IMR-90 (cell line): ENCODE measurements around the gene CFAP161. TPM values are rescaled to one million over a fixed set of nuclear protein-coding genes. Genes with fewer than 3 reads are reported as not detected.

Experiments used
- ATAC-seq: fragments of 200-7000 bp; cut with Tn5 transposase; 2 replicates; pipeline ENCODE4 v1.9.1; 2020; ENCODE audit warnings: low read depth, mild to moderate bottlenecking, moderate library complexity
- BruUV-seq: library from RNA; stranded (reverse); fragments of 400-500 nt; replicated peaks from 2 replicates; lab custom pipeline; 2021; lab: Mats Ljungman, UMichigan
- CTCF ChIA-PET: fragments of 300-600 bp; formaldehyde crosslinking; extraction: SDS; loops from one replicate; lab custom pipeline; 2021; ENCODE audit warnings: antibody characterized with exemption; lab: Yijun Ruan, JAX
- POLR2A ChIA-PET: fragments of 300-600 bp; sonication (Branson Sonifier 250); formaldehyde crosslinking; loops from one replicate; lab custom pipeline; 2022; ENCODE audit warnings: antibody characterized with exemption; ENCODE audit not compliant: unreplicated experiment; lab: Charles Lee
- DNase-seq: peaks from one replicate; pipeline ENCODE4 v3.0.0; 2013
- H2AFZ ChIP-seq: replicated peaks from 2 replicates; pipeline ENCODE3; 2013; ENCODE audit warnings: low read length, mild to moderate bottlenecking; ENCODE audit not compliant: poor library complexity
- H2AK5ac ChIP-seq: 2 replicates; pipeline ENCODE4 v1.6.1; 2013; ENCODE audit warnings: low read depth, low read length, inconsistent platforms
- H2AK9ac ChIP-seq: replicated peaks from 2 replicates; pipeline ENCODE3; 2013; ENCODE audit warnings: mild to moderate bottlenecking, low read depth, low read length, moderate library complexity; ENCODE audit not compliant: poor library complexity
- H2BK120ac ChIP-seq: 2 replicates; pipeline ENCODE4 v1.6.1; 2013; ENCODE audit warnings: low read depth, low read length, inconsistent platforms
- H2BK15ac ChIP-seq: 3 replicates; pipeline ENCODE4 v1.6.1; 2013; ENCODE audit warnings: low read depth, low read length, inconsistent platforms
- H2BK20ac ChIP-seq: 2 replicates; pipeline ENCODE4 v1.6.1; 2013; ENCODE audit warnings: low read depth, mild to moderate bottlenecking, inconsistent platforms, low read length, moderate library complexity
- H2BK5ac ChIP-seq: 2 replicates; pipeline ENCODE4 v1.6.1; 2013; ENCODE audit warnings: mild to moderate bottlenecking, low read depth, low read length, inconsistent platforms; ENCODE audit not compliant: poor library complexity, severe bottlenecking
- H3K14ac ChIP-seq: replicated peaks from 2 replicates; pipeline ENCODE4 v1.6.1; 2013; ENCODE audit warnings: low read depth, low read length, inconsistent platforms
- H3K18ac ChIP-seq: 2 replicates; pipeline ENCODE4 v1.6.1; 2013; ENCODE audit warnings: low read depth, low read length, control low read depth
- H3K23ac ChIP-seq: 2 replicates; pipeline ENCODE4 v1.6.1; 2013; ENCODE audit warnings: low read depth, low read length, inconsistent platforms
- H3K27ac ChIP-seq: 2 replicates; pipeline ENCODE4 v1.5.1; 2013; ENCODE audit warnings: mild to moderate bottlenecking, control low read depth, low read length; ENCODE audit not compliant: insufficient read depth
- H3K27me3 ChIP-seq: 2 replicates; pipeline ENCODE4 v1.6.1; 2013; ENCODE audit warnings: low read length; ENCODE audit not compliant: control insufficient read depth, insufficient read depth
- H3K36me3 ChIP-seq: 2 replicates; pipeline ENCODE4 v1.6.1; 2013; ENCODE audit warnings: low read length, mixed read lengths; ENCODE audit not compliant: control insufficient read depth, insufficient read depth
- H3K4ac ChIP-seq: 2 replicates; pipeline ENCODE4 v1.6.1; 2013; ENCODE audit warnings: low read depth, low read length, inconsistent platforms
- H3K4me1 ChIP-seq: 2 replicates; pipeline ENCODE4 v1.6.1; 2013; ENCODE audit warnings: low read length, mixed read lengths; ENCODE audit not compliant: control insufficient read depth, insufficient read depth
- H3K4me2 ChIP-seq: 2 replicates; pipeline ENCODE4 v1.6.1; 2013; ENCODE audit warnings: low read depth, mild to moderate bottlenecking, control low read depth, low read length, moderate library complexity
- H3K4me3 ChIP-seq: 2 replicates; pipeline ENCODE4 v1.5.1; 2013; ENCODE audit warnings: low read depth, mild to moderate bottlenecking, control low read depth, low read length, moderate library complexity; ENCODE audit not compliant: insufficient read depth
- H3K56ac ChIP-seq: 2 replicates; pipeline ENCODE4 v1.6.1; 2013; ENCODE audit warnings: low read length, inconsistent platforms; ENCODE audit not compliant: insufficient read depth; ENCODE audit errors: extremely low read depth
- H3K79me1 ChIP-seq, 2 experiments: 2 replicates each; pipeline ENCODE4 v1.6.1; 2013; ENCODE audit warnings: low read length in 2 of 2, inconsistent platforms in 1 of 2, low read depth in 1 of 2
- H3K9ac ChIP-seq: 2 replicates; pipeline ENCODE4 v1.6.1; 2013; ENCODE audit warnings: low read depth, low read length, control low read depth
- H3K9me1 ChIP-seq: 2 replicates; pipeline ENCODE4 v1.6.1; 2013; ENCODE audit warnings: low read length, inconsistent platforms; ENCODE audit not compliant: insufficient read depth
- H3K9me3 ChIP-seq: 2 replicates; pipeline ENCODE4 v1.6.1; 2013; ENCODE audit warnings: low read length; ENCODE audit not compliant: control insufficient read depth, insufficient read depth
- H4K20me1 ChIP-seq: 2 replicates; pipeline ENCODE4 v1.6.1; 2013; ENCODE audit warnings: low read length, inconsistent platforms; ENCODE audit not compliant: insufficient read depth
- H4K5ac ChIP-seq: 2 replicates; pipeline ENCODE4 v1.6.1; 2013; ENCODE audit warnings: mild to moderate bottlenecking, low read depth, low read length, control low read depth
- H4K8ac ChIP-seq, 2 experiments: 2 replicates each; pipeline ENCODE4 v1.6.1; 2013; ENCODE audit warnings: low read depth in 2 of 2, low read length in 2 of 2, control low read depth in 1 of 2, inconsistent platforms in 1 of 2
- H4K91ac ChIP-seq: 2 replicates; pipeline ENCODE4 v1.6.1; 2013; ENCODE audit warnings: low read depth, low read length, inconsistent platforms; ENCODE audit not compliant: insufficient read depth
- BHLHE40 ChIP-seq: fragments of 150-350 bp; IDR thresholded peaks from 2 replicates; pipeline ENCODE4 v1.6.1; 2016; ENCODE audit warnings: mild to moderate bottlenecking, low read depth, low read length
- CEBPB ChIP-seq: IDR thresholded peaks from 2 replicates; pipeline ENCODE4 v1.6.1; 2012; ENCODE audit warnings: low read depth, low read length, improper control_type of control experiment
- CTCF ChIP-seq: conservative IDR thresholded peaks from 2 replicates; pipeline ENCODE4 v1.5.1; 2012; ENCODE audit warnings: mild to moderate bottlenecking, low read depth, low read length, improper control_type of control experiment
- ELK1 ChIP-seq: fragments of 150-350 bp; IDR thresholded peaks from 2 replicates; pipeline ENCODE4 v1.6.1; 2016; ENCODE audit warnings: low read depth, mild to moderate bottlenecking, low read length, moderate library complexity, borderline replicate concordance
- FOS ChIP-seq: fragments of 150-350 bp; IDR thresholded peaks from 2 replicates; pipeline ENCODE4 v1.6.1; 2016; ENCODE audit warnings: low read depth, low read length
- MAFK ChIP-seq: IDR thresholded peaks from 2 replicates; pipeline ENCODE4 v1.6.1; 2012; ENCODE audit warnings: low read depth, low read length, improper control_type of control experiment
- MAZ ChIP-seq: IDR thresholded peaks from 2 replicates; pipeline ENCODE4 v1.6.1; 2012; ENCODE audit warnings: low read depth, mild to moderate bottlenecking, low read length, improper control_type of control experiment, moderate library complexity, borderline replicate concordance
- POLR2A ChIP-seq: IDR thresholded peaks from 2 replicates; pipeline ENCODE4 v1.6.1; 2012; ENCODE audit warnings: mild to moderate bottlenecking, low read depth, low read length
- RCOR1 ChIP-seq: IDR thresholded peaks from 2 replicates; pipeline ENCODE4 v1.6.1; 2012; ENCODE audit warnings: mild to moderate bottlenecking, low read length, improper control_type of control experiment; ENCODE audit not compliant: insufficient replicate concordance
- RFX5 ChIP-seq: IDR thresholded peaks from 2 replicates; pipeline ENCODE4 v1.8.0; 2012; ENCODE audit warnings: low read depth, mild to moderate bottlenecking, low read length, moderate library complexity
- SMC3 ChIP-seq: fragments of 150-350 bp; IDR thresholded peaks from 2 replicates; pipeline ENCODE4 v1.6.1; 2016; ENCODE audit warnings: low read depth, mild to moderate bottlenecking, antibody characterized with exemption, low read length, moderate library complexity
- WGBS, 2 experiments: methylation state at CpG; one replicate each; pipeline versions ENCODE4 v1.1.5 to v1.1.7; 2013; ENCODE audit warnings: missing lambda C conversion rate in 2 of 2; ENCODE audit not compliant: insufficient read length in 1 of 2; ENCODE audit errors: extremely low coverage in 2 of 2; 5-methylcytosine and 5-hydroxymethylcytosine counted together
- dilution Hi-C: fragments of 300-500 bp; cut with HindIII; formaldehyde crosslinking; loops from one replicate; pipeline ENCODE4 v1.14.3; 2018; ENCODE audit warnings: low sequenced_read_pairs; ENCODE audit not compliant: unreplicated experiment
- in situ Hi-C: fragments of 300-500 bp; cut with MboI; formaldehyde crosslinking; loops from 3 replicates; pipeline ENCODE4 v1.14.3; 2019; ENCODE audit warnings: low sequenced_read_pairs, inconsistent platforms, mixed read lengths
- intact Hi-C: fragments of 100-400 bp; cut with micrococcal nuclease; formaldehyde crosslinking; loops from 2 replicates; pipeline ENCODE4 v1.10.0; 2022
- polyA plus RNA-seq, 3 experiments: library from polyadenylated mRNA; depleted of rRNA; stranded (reverse); fragments of >200 nt; gene quantifications; 2 replicates each; pipeline ENCODE4 v1.2.3, GENCODE V29; 2012; ENCODE audit warnings: low replicate concordance in 1 of 3
- total RNA-seq: library from RNA; depleted of rRNA; stranded (reverse); fragments of >200 nt; gene quantifications from 2 replicates; pipeline ENCODE4 v1.2.3, GENCODE V29; 2012

The CFAP161 gene
- total and polyA plus RNA-seq, 2 of the 4 experiments (the other 2 are of a cell fraction), result not detected

GRCh38 chr15:81113861-81114291 is 20.2 kb upstream of the CFAP161 start:
- Histone ChIP-seq H3K18ac (peak overlapping the region; percentile 93), H2BK5ac (peak overlapping the region; percentile 63), H2BK20ac (peak overlapping the region; percentile 92), H2BK120ac (peak overlapping the region; percentile 82), H3K36me3 (no peaks in the 10 kb centered on the region), H3K56ac (peak overlapping the region; percentile 26; the same call in 1 of the 2 replicates), H3K4me3 (no peak overlapping the region), H3K4ac (peak overlapping the region; percentile 89), H3K23ac (peak overlapping the region; percentile 50; the same call in 1 of the 2 replicates), H3K4me1 (peaks cover 14% of the 10 kb centered on the region), H2AK5ac (peak overlapping the region; percentile 57; the same call in 1 of the 2 replicates), H4K8ac (peak overlapping the region; percentile 24 to 56; a peak in 2 of 4 replicates), H3K27ac (peak overlapping the region; percentile 61; the same call in 1 of the 2 replicates), H2AK9ac (no peak overlapping the region), H2AFZ (no peak overlapping the region), H3K4me2 (peak overlapping the region; percentile 12; the same call in 1 of the 2 replicates), H2BK15ac (peak overlapping the region; percentile 58; the same call in 2 of the 3 replicates), H3K9me3 (no peaks in the 10 kb centered on the region), H3K14ac (peak overlapping the region; percentile 57), H3K79me1 (no peaks in the 10 kb centered on the region), H3K9me1 (0 out of 2 replicates have a peak, but pooled peaks cover 7% of the 10 kb centered on the region), H4K20me1 (no peaks in the 10 kb centered on the region), H3K27me3 (no peaks in the 10 kb centered on the region), H4K5ac (peak overlapping the region; percentile 55), H4K91ac (peak overlapping the region; percentile 84), H3K9ac (no peak overlapping the region)
- dilution Hi-C loops, result no loop called here
- ChIA-PET CTCF (interaction anchor here (0.6 to 4.4 kb wide), 3 partner anchors 149 to 1032 kb away, joined by 3 to 34 read pairs (median 3); no protein-coding TSS in a partner anchor), POLR2A (interaction anchor here (0.6 to 0.7 kb wide), 2 partner anchors 15 to 29 kb away, joined by 3 read pairs; no protein-coding TSS in a partner anchor)
- intact Hi-C loops, result loop anchor here (2.0 kb wide), 1 partner anchor 75 kb away; no protein-coding TSS in a partner anchor
- in situ Hi-C loops, result no loop called here
- WGBS, 2 experiments, result no CpG with 5 or more reads among the region's 3 CpGs
- DNase-seq, result peak; percentile 87
- no TSS peak for BruUV-seq
- TF ChIP-seq ELK1 (no peak), SMC3 (no peak), MAZ (no peak), CEBPB (peak; percentile 69), FOS (peak; percentile 72), RFX5 (no peak), BHLHE40 (no peak), MAFK (no peak; the same call in 1 of the 2 replicates), RCOR1 (no peak), POLR2A (no peak), CTCF (no peak)
- peak; percentile 84 for ATAC-seq
